OCI-LY7 (cell line): ENCODE results near the gene BSG. TPM values are rescaled to one million over a fixed set of nuclear protein-coding genes. Genes with fewer than 3 reads are reported as not detected.

Experiments
- BruUV-seq: library from RNA; stranded (reverse); fragments of 400-500 nt; replicated peaks from 2 replicates; lab custom pipeline; 2021; lab: Mats Ljungman, UMichigan
- CTCF ChIA-PET: fragments of 300-600 bp; sonication (Branson Sonifier 250); formaldehyde crosslinking; loops from one replicate; lab custom pipeline; 2022; ENCODE audit warnings: antibody characterized with exemption; ENCODE audit not compliant: unreplicated experiment; lab: Charles Lee
- POLR2A ChIA-PET: fragments of 300-600 bp; sonication (Branson Sonifier 250); formaldehyde crosslinking; loops from one replicate; lab custom pipeline; 2022; ENCODE audit warnings: antibody characterized with exemption; lab: Charles Lee
- DNase-seq: peaks from one replicate; pipeline ENCODE4 v3.0.0-alpha.2; 2015; ENCODE audit warnings: low spot score
- H2AFZ ChIP-seq: fragments of 200-600 bp; sonication (generic), shearing (Covaris generic); 2 replicates; pipeline ENCODE4 v1.6.1; 2014; ENCODE audit warnings: mild to moderate bottlenecking, antibody characterized with exemption, low read length, moderate library complexity
- H3K27ac ChIP-seq: fragments of 200-600 bp; sonication (generic); 2 replicates; pipeline ENCODE4 v1.5.1; 2014; ENCODE audit warnings: mixed run types, low read depth, mild to moderate bottlenecking, moderate library complexity, low read length, inconsistent platforms; ENCODE audit not compliant: poor library complexity, severe bottlenecking
- H3K36me3 ChIP-seq: fragments of 200-600 bp; sonication (generic); 2 replicates; pipeline ENCODE4 v1.6.1; 2014; ENCODE audit warnings: mild to moderate bottlenecking, antibody characterized with exemption, low read length, moderate library complexity, mixed read lengths; ENCODE audit not compliant: insufficient read depth
- H3K4me1 ChIP-seq: fragments of 200-600 bp; sonication (generic); 2 replicates; pipeline ENCODE4 v1.5.1; 2014; ENCODE audit warnings: mild to moderate bottlenecking, low read length; ENCODE audit not compliant: insufficient read depth, poor library complexity, severe bottlenecking
- H3K4me2 ChIP-seq: fragments of 200-600 bp; sonication (generic); 2 replicates; pipeline ENCODE4 v1.6.1; 2014; ENCODE audit warnings: mild to moderate bottlenecking, low read length
- H3K4me3 ChIP-seq: fragments of 200-600 bp; sonication (generic); 2 replicates; pipeline ENCODE4 v1.5.1; 2014; ENCODE audit warnings: mild to moderate bottlenecking, low read depth, low read length; ENCODE audit not compliant: poor library complexity, severe bottlenecking
- H3K79me2 ChIP-seq: fragments of 200-600 bp; sonication (generic); 2 replicates; pipeline ENCODE4 v1.6.1; 2016; ENCODE audit warnings: low read depth, mild to moderate bottlenecking, low read length, moderate library complexity, mixed read lengths; ENCODE audit not compliant: insufficient read depth
- H3K9me2 ChIP-seq: fragments of 200-600 bp; sonication (generic); 2 replicates; pipeline ENCODE4 v1.6.1; 2016; ENCODE audit warnings: mild to moderate bottlenecking, low read length, mixed read lengths; ENCODE audit not compliant: insufficient read depth
- H3K9me3 ChIP-seq: fragments of 200-600 bp; sonication (generic); 2 replicates; pipeline ENCODE4 v1.6.1; 2014; ENCODE audit warnings: mild to moderate bottlenecking, mixed run types, low read length, mixed read lengths
- H4K20me1 ChIP-seq: fragments of 200-600 bp; sonication (generic); 2 replicates; pipeline ENCODE4 v1.6.1; 2014; ENCODE audit warnings: mild to moderate bottlenecking, antibody characterized with exemption, low read length, moderate library complexity, mixed read lengths; ENCODE audit not compliant: insufficient read depth
- EZH2phosphoT487 ChIP-seq: fragments of 200-600 bp; sonication (generic); IDR thresholded peaks from 2 replicates; pipeline ENCODE4 v1.6.1; 2018; ENCODE audit warnings: low read depth, borderline replicate concordance, mild to moderate bottlenecking, mixed run types, antibody characterized with exemption, low read length, moderate library complexity, mixed read lengths
- intact Hi-C: fragments of 100-400 bp; cut with micrococcal nuclease; formaldehyde crosslinking; loops from one replicate; pipeline ENCODE4 v1.10.0; 2022; ENCODE audit not compliant: unreplicated experiment
- total RNA-seq, 2 experiments: library from RNA; depleted of rRNA in 1 of 2; stranded (reverse); fragments of >200 nt in 1 of 2; shearing (Covaris generic) in 1 of 2; gene quantifications; 2 replicates each; pipeline ENCODE4 v1.2.3, GENCODE V29; 2014 to 2022
- TF ChIP-seq, protein P1 (sequence below): fragments of 200-600 bp; sonication (generic); conservative IDR thresholded peaks from 2 replicates; pipeline ENCODE4 v1.5.1; 2014; ENCODE audit warnings: mild to moderate bottlenecking, antibody characterized with exemption, low read length, moderate library complexity, mixed read lengths

The BSG gene
- total RNA-seq, 2 experiments from 2014 or later = 180 to 197 TPM

DNA sequence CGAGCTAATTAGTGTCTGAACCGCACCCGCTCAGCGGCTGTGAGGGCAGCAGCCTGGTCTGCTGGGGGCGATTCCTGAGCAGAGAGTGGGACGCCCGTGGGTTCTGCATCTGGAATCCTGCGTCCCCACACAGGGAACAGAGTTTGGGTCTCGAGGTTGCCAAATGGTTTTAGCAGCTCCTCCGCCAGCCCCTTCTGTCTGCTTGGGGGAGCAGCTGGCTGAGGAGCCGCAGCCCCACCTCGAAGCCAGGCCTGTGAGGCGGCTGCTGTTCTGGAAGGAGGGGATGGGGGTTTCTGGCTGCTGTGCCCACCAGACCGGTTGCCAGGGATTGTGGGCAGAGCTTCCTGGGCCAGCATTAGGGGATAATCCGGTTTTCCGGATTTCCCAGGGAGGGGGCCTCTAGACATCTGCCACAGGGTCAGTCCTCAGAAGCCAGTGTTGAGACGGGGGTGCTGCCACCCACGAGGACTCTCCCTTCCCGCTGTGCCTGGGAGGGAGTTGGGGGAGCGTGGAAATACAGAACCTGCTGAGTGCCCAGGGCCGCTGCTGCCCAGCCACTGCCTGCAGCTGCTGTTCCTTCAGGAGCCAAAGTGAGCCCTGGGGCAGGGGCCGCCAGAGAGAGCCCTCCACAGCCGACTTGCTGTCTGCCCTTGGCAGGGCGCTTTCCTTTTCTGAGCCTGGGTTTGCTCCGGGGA lies 38.9 kb upstream of the BSG start:
- POLR2A ChIA-PET = no interaction called here
- peak overlapping the region; percentile 96 for H3K4me3 ChIP-seq
- H4K20me1 ChIP-seq = peaks cover 8% of the 10 kb centered on the region
- no peaks in the 10 kb centered on the region for H3K9me3 ChIP-seq
- H2AFZ ChIP-seq = no peak overlapping the region
- H3K4me1 ChIP-seq = peaks cover 17% of the 10 kb centered on the region
- TF ChIP-seq, protein P1, sequence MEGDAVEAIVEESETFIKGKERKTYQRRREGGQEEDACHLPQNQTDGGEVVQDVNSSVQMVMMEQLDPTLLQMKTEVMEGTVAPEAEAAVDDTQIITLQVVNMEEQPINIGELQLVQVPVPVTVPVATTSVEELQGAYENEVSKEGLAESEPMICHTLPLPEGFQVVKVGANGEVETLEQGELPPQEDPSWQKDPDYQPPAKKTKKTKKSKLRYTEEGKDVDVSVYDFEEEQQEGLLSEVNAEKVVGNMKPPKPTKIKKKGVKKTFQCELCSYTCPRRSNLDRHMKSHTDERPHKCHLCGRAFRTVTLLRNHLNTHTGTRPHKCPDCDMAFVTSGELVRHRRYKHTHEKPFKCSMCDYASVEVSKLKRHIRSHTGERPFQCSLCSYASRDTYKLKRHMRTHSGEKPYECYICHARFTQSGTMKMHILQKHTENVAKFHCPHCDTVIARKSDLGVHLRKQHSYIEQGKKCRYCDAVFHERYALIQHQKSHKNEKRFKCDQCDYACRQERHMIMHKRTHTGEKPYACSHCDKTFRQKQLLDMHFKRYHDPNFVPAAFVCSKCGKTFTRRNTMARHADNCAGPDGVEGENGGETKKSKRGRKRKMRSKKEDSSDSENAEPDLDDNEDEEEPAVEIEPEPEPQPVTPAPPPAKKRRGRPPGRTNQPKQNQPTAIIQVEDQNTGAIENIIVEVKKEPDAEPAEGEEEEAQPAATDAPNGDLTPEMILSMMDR = no peak
- no peak for TF ChIP-seq EZH2phosphoT487
- intact Hi-C loops = loop anchor here (5.0 kb wide), 1 partner anchor 39 kb away; the partner anchor contains the start of gene BSG
- BruUV-seq = no TSS peak
- peaks cover 7% of the 10 kb centered on the region; the same call in 1 of the 2 replicates for H3K79me2 ChIP-seq
- peak overlapping the region; percentile 93 for H3K4me2 ChIP-seq
- no peak for DNase-seq
- H3K36me3 ChIP-seq = peaks cover 16% of the 10 kb centered on the region
- CTCF ChIA-PET = no interaction called here
- no peak overlapping the region for H3K27ac ChIP-seq
- no peaks in the 10 kb centered on the region for H3K9me2 ChIP-seq

DNA sequence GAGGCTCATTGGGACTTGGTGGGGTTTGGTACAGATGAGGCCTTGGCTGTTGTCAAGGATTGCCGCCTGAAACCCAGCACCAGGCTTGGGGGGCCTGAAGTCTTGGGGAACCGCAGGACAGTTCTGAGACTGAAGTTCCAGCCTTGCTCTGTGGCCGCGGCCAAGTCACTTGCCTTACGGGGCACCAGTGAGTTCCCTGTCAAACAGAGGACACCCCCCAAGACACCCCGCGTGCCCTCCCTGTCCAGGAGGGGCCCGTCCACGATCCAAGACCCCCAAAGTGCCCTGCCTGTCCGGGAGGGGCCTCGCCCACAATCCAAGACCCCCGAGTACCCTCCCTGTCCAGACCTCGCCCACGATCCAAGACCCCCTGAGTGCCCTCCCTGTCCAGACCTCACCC lies 38.3 kb upstream of the BSG start:
- Histone ChIP-seq H3K4me1 (peaks cover 17% of the 10 kb centered on the region), H3K36me3 (peaks cover 16% of the 10 kb centered on the region), H3K9me3 (no peaks in the 10 kb centered on the region), H4K20me1 (peaks cover 8% of the 10 kb centered on the region), H3K4me2 (no peak overlapping the region), H3K79me2 (peaks cover 7% of the 10 kb centered on the region; the same call in 1 of the 2 replicates), H3K27ac (no peak overlapping the region), H3K4me3 (no peak overlapping the region), H3K9me2 (no peaks in the 10 kb centered on the region), H2AFZ (no peak overlapping the region)
- no TSS peak for BruUV-seq
- ChIA-PET POLR2A (no interaction called here), CTCF (no interaction called here)
- DNase-seq = no peak
- intact Hi-C loops = loop anchor here (5.0 kb wide), 1 partner anchor 38 kb away; the partner anchor contains the start of gene BSG
- TF ChIP-seq, protein P1 = 0 out of 2 replicates have a peak, but pooled peaks have one; percentile 17
- no peak for TF ChIP-seq EZH2phosphoT487
